SU-DHL-6 (cell line): ENCODE measurements around the gene SDK2.

Experiments used
- CTCF ChIP-seq: fragments of 200-600 bp; sonication (generic); IDR thresholded peaks from one replicate; pipeline ENCODE4 v1.5.1; 2017; ENCODE audit warnings: antibody characterized with exemption, mild to moderate bottlenecking, low read length, moderate library complexity; ENCODE audit not compliant: insufficient read depth, poor library complexity, severe bottlenecking
- EZH2phosphoT487 ChIP-seq: fragments of 200-600 bp; sonication (generic), shearing (Covaris generic); conservative IDR thresholded peaks from 2 replicates; pipeline ENCODE4 v1.6.1; 2018; ENCODE audit warnings: mild to moderate bottlenecking, antibody characterized with exemption, low read length, moderate library complexity, mixed read lengths

- TF ChIP-seq CTCF (no peak), EZH2phosphoT487 (no peak)
Measured at GRCh38 chr17:73455050-73455687, 189.1 kb downstream of the SDK2 start.
